Inferior parietal cortex (tissue), 1 donor: Measurements from ENCODE around the gene SVEP1.

Experiments
- DNase-seq: peaks from one replicate; pipeline ENCODE4 v3.0.0-alpha.2; 2016; ENCODE audit errors: extremely low spot score

SVEP1 gene

GRCh38 chr9:110320651-110321445 is 258.7 kb downstream of the SVEP1 start:
- DNase-seq: no peak

- no peak for DNase-seq
Observed at GRCh38 chr9:110319781-110320492, 259.6 kb downstream of the SVEP1 start.

GRCh38 chr9:110317911-110318310 is 261.6 kb downstream of the SVEP1 start:
- DNase-seq: no peak

- DNase-seq: no peak
Observed at GRCh38 chr9:110316261-110317075, 263.1 kb downstream of the SVEP1 start.
